WTC11 (cell line): ENCODE data around the gene NDUFAF4. TPM values are rescaled to one million over a fixed set of nuclear protein-coding genes. Genes with fewer than 3 reads are reported as not detected.
"Not testable (repeated sequence)": the region's sequence is repeated elsewhere in the genome, so short reads cannot be mapped to it uniquely, and the experiment has no call there.

ENCODE experiments used
- ATAC-seq: fragments of 200-7000 bp; cut with Tn5 transposase; 2 replicates; pipeline ENCODE4 v1.10.0; 2021; ENCODE audit warnings: mild to moderate bottlenecking, moderate library complexity
- CTCF ChIA-PET: fragments of 300-600 bp; sonication (Branson Sonifier 250); formaldehyde crosslinking; loops from one replicate; lab custom pipeline; 2021; ENCODE audit warnings: antibody characterized with exemption; lab: Charles Lee
- POLR2A ChIA-PET: fragments of 350-600 bp; sonication (Branson Sonifier 250); formaldehyde crosslinking; loops from one replicate; lab custom pipeline; 2021; ENCODE audit warnings: antibody characterized with exemption; lab: Charles Lee
- DNase-seq: peaks from one replicate; pipeline ENCODE4 v3.0.0; 2021; ENCODE audit warnings: low spot score
- H3K27ac Mint-ChIP-seq: 2 replicates; pipeline ENCODE4 v1.8.0; 2021; ENCODE audit warnings: mixed read lengths
- H3K27me3 Mint-ChIP-seq: 2 replicates; pipeline ENCODE4 v1.8.0; 2021; ENCODE audit warnings: low read depth, mild to moderate bottlenecking, moderate library complexity, mixed read lengths
- H3K36me3 Mint-ChIP-seq: 2 replicates; pipeline ENCODE4 v1.8.0; 2021; ENCODE audit warnings: mixed read lengths
- H3K4me1 Mint-ChIP-seq: 2 replicates; pipeline ENCODE4 v1.8.0; 2022; ENCODE audit warnings: mixed read lengths
- H3K4me3 Mint-ChIP-seq: 2 replicates; pipeline ENCODE4 v1.8.0; 2021; ENCODE audit warnings: mild to moderate bottlenecking, moderate library complexity, mixed read lengths
- H3K9me3 Mint-ChIP-seq: 2 replicates; pipeline ENCODE4 v1.8.0; 2021; ENCODE audit warnings: mixed read lengths
- ATF1 ChIP-seq: sonication (generic); formaldehyde crosslinking; IDR thresholded peaks from 2 replicates; pipeline ENCODE4 v1.8.1; 2023; ENCODE audit warnings: mild to moderate bottlenecking, moderate library complexity, missing genetic modification reagents
- FOXP1 ChIP-seq: sonication (generic); formaldehyde crosslinking; IDR thresholded peaks from 2 replicates; pipeline ENCODE4 v1.8.0; 2022; ENCODE audit warnings: missing genetic modification reagents, mild to moderate bottlenecking, moderate library complexity, borderline replicate concordance
- GABPB1 ChIP-seq: sonication (generic); formaldehyde crosslinking; IDR thresholded peaks from 2 replicates; pipeline ENCODE4 v1.8.1; 2023; ENCODE audit warnings: mild to moderate bottlenecking, missing genetic modification reagents
- GRHL2 ChIP-seq: fragments of 250-450 bp; sonication (Bioruptor Pico); IDR thresholded peaks from 2 replicates; pipeline ENCODE4 v1.8.0; 2022; ENCODE audit warnings: mild to moderate bottlenecking, moderate library complexity; ENCODE audit not compliant: insufficient replicate concordance, severe bottlenecking
- MYBL2 ChIP-seq: sonication (generic); formaldehyde crosslinking; IDR thresholded peaks from 2 replicates; pipeline ENCODE4 v1.8.1; 2023; ENCODE audit warnings: mild to moderate bottlenecking, moderate library complexity, missing genetic modification reagents
- NFE2L1 ChIP-seq: sonication (generic); formaldehyde crosslinking; IDR thresholded peaks from 2 replicates; pipeline ENCODE4 v1.8.1; 2023; ENCODE audit warnings: missing genetic modification reagents
- NR1H2 ChIP-seq: sonication (generic); formaldehyde crosslinking; IDR thresholded peaks from 2 replicates; pipeline ENCODE4 v1.9.0; 2021; ENCODE audit warnings: mild to moderate bottlenecking, moderate library complexity, missing genetic modification reagents
- SP1 ChIP-seq: sonication (generic); formaldehyde crosslinking; conservative IDR thresholded peaks from 2 replicates; pipeline ENCODE4 v1.8.1; 2022; ENCODE audit warnings: missing genetic modification reagents
- TP53 ChIP-seq: sonication (generic); formaldehyde crosslinking; IDR thresholded peaks from 2 replicates; pipeline ENCODE4 v1.8.1; 2023; ENCODE audit warnings: mild to moderate bottlenecking, missing genetic modification reagents
- ZNF263 ChIP-seq: sonication (generic); formaldehyde crosslinking; IDR thresholded peaks from 2 replicates; pipeline ENCODE4 v1.8.1; 2022; ENCODE audit warnings: low read depth, mild to moderate bottlenecking, moderate library complexity, missing genetic modification reagents
- ZNF423 ChIP-seq: fragments of 250-450 bp; sonication (Bioruptor Pico); IDR thresholded peaks from 2 replicates; pipeline ENCODE4 v2.1.2; 2022; ENCODE audit warnings: mild to moderate bottlenecking, moderate library complexity
- total RNA-seq: library from RNA; stranded (reverse); gene quantifications from 3 replicates; pipeline ENCODE4 v1.2.3, GENCODE V29; 2021
- TF ChIP-seq, protein P1 (sequence below): fragments of 200-600 bp; IDR thresholded peaks from 2 replicates; pipeline ENCODE4 v1.8.0; 2022; ENCODE audit warnings: antibody characterized with exemption
- TF ChIP-seq, protein P2 (sequence below): sonication (generic); formaldehyde crosslinking; IDR thresholded peaks from 2 replicates; pipeline ENCODE4 v1.8.0; 2022; ENCODE audit warnings: mild to moderate bottlenecking, missing genetic modification reagents
- TF ChIP-seq, protein P3 (sequence below): sonication (generic); formaldehyde crosslinking; IDR thresholded peaks from 2 replicates; pipeline ENCODE4 v1.8.1; 2022; ENCODE audit warnings: mild to moderate bottlenecking, missing genetic modification reagents, moderate library complexity, borderline replicate concordance
- TF ChIP-seq, protein P4 (sequence below): sonication (generic); formaldehyde crosslinking; IDR thresholded peaks from 2 replicates; pipeline ENCODE4 v1.8.1; 2022; ENCODE audit warnings: low read depth, missing genetic modification reagents, borderline replicate concordance
- TF ChIP-seq, protein P5 (sequence below): sonication (generic); formaldehyde crosslinking; IDR thresholded peaks from 2 replicates; pipeline ENCODE4 v1.8.0; 2022; ENCODE audit warnings: mild to moderate bottlenecking, missing genetic modification reagents
- TF ChIP-seq, protein P6 (sequence below): sonication (generic); formaldehyde crosslinking; IDR thresholded peaks from 2 replicates; pipeline ENCODE4 v1.8.1; 2023; ENCODE audit warnings: mild to moderate bottlenecking, missing genetic modification reagents

The NDUFAF4 gene
- total RNA-seq, 1 experiment from 2014 or later, result 75.8 TPM

DNA sequence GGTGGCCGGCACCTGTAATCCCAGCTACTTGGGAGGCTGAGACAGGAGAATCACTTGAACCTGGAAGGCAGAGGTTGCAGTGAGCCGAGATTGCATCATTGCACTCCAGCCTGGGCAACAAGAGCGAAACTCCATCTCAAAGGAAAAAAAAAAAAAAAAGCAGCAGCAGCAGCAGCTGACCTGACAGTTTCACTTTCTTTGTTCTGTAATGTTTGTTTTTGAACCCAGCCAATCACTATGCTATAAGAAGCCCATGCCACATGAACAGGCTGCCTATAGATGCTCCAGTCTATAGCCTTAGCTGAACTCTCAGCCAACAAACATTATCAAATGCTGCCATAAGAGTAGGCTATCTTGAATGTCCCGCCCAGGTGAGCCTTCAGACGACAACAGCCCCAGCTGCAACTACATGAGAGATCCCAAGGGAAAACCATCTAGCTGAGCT, 12.5 kb downstream of the NDUFAF4 start:
- not testable (repeated sequence) for H3K27ac Mint-ChIP-seq, H3K36me3 Mint-ChIP-seq, H3K4me3 Mint-ChIP-seq, DNase-seq, H3K4me1 Mint-ChIP-seq, H3K9me3 Mint-ChIP-seq, H3K27me3 Mint-ChIP-seq
- CTCF ChIA-PET, result interaction anchor here (0.7 to 1.2 kb wide), 3 partner anchors 13 to 510 kb away, joined by 3 read pairs; no protein-coding TSS in a partner anchor
- POLR2A ChIA-PET, result interaction anchor here (1.4 kb wide), 1 partner anchor 48 kb away, joined by 3 read pairs; the partner anchor contains the start of gene GPR63
- peak; percentile 78 for ATAC-seq
- TF ChIP-seq GABPB1, result peak; percentile 76

DNA sequence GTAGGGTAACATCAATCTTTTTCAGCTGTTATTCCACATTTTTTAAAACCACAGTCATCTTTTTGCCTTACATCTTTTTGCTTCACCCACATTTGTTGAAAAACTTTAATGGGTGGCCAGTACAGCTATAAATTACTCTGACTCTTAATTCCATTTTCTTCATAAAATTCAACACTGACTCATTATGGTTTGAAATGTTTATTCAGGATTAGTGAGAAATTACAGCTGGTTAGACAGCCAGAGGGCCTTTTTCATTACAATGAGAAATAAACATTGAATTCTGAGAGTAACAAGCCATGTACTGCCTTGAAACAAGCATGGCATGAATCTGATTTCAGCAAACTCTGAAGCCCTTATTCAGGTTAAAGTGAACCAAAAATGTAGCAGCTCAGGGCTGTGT, 19.5 kb downstream of the NDUFAF4 start:
- Mint-ChIP-seq H3K36me3 (no peaks in the 10 kb centered on the region), H3K4me1 (peaks cover 4% of the 10 kb centered on the region; the same call in 1 of the 2 replicates), H3K9me3 (no peaks in the 10 kb centered on the region), H3K27ac (no peak overlapping the region), H3K27me3 (no peaks in the 10 kb centered on the region), H3K4me3 (no peak overlapping the region)
- DNase-seq (no peak), ATAC-seq (no peak)
- no peak for TF ChIP-seq GRHL2 (CRISPR knock-in tag)
- no peak for TF ChIP-seq SP1
- TF ChIP-seq, protein P1, sequence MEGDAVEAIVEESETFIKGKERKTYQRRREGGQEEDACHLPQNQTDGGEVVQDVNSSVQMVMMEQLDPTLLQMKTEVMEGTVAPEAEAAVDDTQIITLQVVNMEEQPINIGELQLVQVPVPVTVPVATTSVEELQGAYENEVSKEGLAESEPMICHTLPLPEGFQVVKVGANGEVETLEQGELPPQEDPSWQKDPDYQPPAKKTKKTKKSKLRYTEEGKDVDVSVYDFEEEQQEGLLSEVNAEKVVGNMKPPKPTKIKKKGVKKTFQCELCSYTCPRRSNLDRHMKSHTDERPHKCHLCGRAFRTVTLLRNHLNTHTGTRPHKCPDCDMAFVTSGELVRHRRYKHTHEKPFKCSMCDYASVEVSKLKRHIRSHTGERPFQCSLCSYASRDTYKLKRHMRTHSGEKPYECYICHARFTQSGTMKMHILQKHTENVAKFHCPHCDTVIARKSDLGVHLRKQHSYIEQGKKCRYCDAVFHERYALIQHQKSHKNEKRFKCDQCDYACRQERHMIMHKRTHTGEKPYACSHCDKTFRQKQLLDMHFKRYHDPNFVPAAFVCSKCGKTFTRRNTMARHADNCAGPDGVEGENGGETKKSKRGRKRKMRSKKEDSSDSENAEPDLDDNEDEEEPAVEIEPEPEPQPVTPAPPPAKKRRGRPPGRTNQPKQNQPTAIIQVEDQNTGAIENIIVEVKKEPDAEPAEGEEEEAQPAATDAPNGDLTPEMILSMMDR, result no peak
- no peak for TF ChIP-seq FOXP1 (CRISPR knock-in tag)
- TF ChIP-seq TP53 (CRISPR knock-in tag), result no peak
- TF ChIP-seq, protein P2, sequence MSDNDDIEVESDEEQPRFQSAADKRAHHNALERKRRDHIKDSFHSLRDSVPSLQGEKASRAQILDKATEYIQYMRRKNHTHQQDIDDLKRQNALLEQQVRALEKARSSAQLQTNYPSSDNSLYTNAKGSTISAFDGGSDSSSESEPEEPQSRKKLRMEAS, result no peak
- TF ChIP-seq NR1H2, result no peak
- TF ChIP-seq ZNF423 (CRISPR knock-in tag), result no peak
- TF ChIP-seq MYBL2 (CRISPR knock-in tag), result no peak
- no peak for TF ChIP-seq ATF1 (CRISPR knock-in tag)
- TF ChIP-seq, protein P3, sequence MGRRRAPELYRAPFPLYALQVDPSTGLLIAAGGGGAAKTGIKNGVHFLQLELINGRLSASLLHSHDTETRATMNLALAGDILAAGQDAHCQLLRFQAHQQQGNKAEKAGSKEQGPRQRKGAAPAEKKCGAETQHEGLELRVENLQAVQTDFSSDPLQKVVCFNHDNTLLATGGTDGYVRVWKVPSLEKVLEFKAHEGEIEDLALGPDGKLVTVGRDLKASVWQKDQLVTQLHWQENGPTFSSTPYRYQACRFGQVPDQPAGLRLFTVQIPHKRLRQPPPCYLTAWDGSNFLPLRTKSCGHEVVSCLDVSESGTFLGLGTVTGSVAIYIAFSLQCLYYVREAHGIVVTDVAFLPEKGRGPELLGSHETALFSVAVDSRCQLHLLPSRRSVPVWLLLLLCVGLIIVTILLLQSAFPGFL (CRISPR knock-in tag), result no peak
- TF ChIP-seq, protein P4, sequence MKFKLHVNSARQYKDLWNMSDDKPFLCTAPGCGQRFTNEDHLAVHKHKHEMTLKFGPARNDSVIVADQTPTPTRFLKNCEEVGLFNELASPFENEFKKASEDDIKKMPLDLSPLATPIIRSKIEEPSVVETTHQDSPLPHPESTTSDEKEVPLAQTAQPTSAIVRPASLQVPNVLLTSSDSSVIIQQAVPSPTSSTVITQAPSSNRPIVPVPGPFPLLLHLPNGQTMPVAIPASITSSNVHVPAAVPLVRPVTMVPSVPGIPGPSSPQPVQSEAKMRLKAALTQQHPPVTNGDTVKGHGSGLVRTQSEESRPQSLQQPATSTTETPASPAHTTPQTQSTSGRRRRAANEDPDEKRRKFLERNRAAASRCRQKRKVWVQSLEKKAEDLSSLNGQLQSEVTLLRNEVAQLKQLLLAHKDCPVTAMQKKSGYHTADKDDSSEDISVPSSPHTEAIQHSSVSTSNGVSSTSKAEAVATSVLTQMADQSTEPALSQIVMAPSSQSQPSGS, result no peak
- no peak for TF ChIP-seq GABPB1
- TF ChIP-seq NFE2L1, result no peak
- TF ChIP-seq, protein P5, sequence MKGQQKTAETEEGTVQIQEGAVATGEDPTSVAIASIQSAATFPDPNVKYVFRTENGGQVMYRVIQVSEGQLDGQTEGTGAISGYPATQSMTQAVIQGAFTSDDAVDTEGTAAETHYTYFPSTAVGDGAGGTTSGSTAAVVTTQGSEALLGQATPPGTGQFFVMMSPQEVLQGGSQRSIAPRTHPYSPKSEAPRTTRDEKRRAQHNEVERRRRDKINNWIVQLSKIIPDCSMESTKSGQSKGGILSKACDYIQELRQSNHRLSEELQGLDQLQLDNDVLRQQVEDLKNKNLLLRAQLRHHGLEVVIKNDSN (CRISPR knock-in tag), result no peak
- TF ChIP-seq ZNF263, result no peak
- TF ChIP-seq, protein P6, sequence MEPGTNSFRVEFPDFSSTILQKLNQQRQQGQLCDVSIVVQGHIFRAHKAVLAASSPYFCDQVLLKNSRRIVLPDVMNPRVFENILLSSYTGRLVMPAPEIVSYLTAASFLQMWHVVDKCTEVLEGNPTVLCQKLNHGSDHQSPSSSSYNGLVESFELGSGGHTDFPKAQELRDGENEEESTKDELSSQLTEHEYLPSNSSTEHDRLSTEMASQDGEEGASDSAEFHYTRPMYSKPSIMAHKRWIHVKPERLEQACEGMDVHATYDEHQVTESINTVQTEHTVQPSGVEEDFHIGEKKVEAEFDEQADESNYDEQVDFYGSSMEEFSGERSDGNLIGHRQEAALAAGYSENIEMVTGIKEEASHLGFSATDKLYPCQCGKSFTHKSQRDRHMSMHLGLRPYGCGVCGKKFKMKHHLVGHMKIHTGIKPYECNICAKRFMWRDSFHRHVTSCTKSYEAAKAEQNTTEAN (CRISPR knock-in tag), result no peak
- POLR2A ChIA-PET, result no interaction called here
- CTCF ChIA-PET, result interaction anchor here (1.3 kb wide), 1 partner anchor 20 kb away, joined by 5 read pairs; the partner anchor contains the start of gene NDUFAF4
